GM10266 (cell line): Measurements from ENCODE around the gene CACNA1G.

Experiments
- DNase-seq: peaks from one replicate; pipeline ENCODE4 v3.0.0; 2012; ENCODE audit errors: extremely low spot score
- TF ChIP-seq, protein P1 (sequence below): IDR thresholded peaks from 2 replicates; pipeline ENCODE4 v1.5.1; 2012; ENCODE audit warnings: mild to moderate bottlenecking, low read depth; ENCODE audit not compliant: control insufficient read depth, insufficient read depth; ENCODE audit errors: missing control alignments

The CACNA1G gene

DNA sequence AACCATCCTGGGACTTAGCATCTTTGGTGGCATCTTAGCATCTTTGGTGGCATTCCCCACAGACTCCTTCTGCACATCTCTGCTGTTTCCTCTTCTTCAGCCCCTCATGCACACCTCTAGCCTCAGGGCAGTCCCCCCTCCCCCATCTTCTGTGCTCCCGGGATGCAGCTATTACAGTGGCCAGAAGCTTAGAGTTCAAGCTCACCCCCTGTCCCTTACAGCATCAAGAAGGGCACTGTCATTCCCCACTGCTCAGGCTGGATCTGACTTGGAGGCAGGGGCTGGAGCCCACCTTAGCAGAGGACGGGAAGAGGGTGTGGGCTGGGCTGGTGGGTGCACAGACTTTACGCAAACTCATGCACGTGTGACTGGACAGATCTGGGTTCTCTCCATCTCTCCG lies 27.3 kb upstream of the CACNA1G start:
- TF ChIP-seq, protein P1, sequence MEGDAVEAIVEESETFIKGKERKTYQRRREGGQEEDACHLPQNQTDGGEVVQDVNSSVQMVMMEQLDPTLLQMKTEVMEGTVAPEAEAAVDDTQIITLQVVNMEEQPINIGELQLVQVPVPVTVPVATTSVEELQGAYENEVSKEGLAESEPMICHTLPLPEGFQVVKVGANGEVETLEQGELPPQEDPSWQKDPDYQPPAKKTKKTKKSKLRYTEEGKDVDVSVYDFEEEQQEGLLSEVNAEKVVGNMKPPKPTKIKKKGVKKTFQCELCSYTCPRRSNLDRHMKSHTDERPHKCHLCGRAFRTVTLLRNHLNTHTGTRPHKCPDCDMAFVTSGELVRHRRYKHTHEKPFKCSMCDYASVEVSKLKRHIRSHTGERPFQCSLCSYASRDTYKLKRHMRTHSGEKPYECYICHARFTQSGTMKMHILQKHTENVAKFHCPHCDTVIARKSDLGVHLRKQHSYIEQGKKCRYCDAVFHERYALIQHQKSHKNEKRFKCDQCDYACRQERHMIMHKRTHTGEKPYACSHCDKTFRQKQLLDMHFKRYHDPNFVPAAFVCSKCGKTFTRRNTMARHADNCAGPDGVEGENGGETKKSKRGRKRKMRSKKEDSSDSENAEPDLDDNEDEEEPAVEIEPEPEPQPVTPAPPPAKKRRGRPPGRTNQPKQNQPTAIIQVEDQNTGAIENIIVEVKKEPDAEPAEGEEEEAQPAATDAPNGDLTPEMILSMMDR, result no peak
- DNase-seq, result no peak

DNA sequence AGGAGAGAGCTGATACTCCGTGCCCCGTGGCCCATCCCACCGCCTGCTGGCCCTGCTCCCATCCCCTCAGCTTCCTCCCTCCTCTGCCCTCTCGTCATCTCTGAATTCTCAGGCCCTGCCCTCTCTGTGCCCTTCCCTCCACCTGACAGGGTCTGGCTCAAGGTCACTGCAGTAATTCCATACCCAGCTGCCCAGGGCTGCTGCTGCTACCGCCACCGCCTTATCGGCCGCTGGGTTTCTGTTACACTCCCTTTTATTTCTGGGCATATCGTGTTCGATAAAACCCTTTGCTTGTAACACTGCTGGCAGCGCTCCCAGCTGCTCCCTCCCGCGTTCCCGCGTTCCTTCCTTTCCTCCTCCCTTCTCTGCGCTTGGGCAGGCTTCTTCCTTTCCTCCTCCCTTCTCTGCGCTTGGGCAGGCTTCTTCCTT lies 26.8 kb upstream of the CACNA1G start:
- TF ChIP-seq, protein P1, result no peak
- no peak for DNase-seq

DNA sequence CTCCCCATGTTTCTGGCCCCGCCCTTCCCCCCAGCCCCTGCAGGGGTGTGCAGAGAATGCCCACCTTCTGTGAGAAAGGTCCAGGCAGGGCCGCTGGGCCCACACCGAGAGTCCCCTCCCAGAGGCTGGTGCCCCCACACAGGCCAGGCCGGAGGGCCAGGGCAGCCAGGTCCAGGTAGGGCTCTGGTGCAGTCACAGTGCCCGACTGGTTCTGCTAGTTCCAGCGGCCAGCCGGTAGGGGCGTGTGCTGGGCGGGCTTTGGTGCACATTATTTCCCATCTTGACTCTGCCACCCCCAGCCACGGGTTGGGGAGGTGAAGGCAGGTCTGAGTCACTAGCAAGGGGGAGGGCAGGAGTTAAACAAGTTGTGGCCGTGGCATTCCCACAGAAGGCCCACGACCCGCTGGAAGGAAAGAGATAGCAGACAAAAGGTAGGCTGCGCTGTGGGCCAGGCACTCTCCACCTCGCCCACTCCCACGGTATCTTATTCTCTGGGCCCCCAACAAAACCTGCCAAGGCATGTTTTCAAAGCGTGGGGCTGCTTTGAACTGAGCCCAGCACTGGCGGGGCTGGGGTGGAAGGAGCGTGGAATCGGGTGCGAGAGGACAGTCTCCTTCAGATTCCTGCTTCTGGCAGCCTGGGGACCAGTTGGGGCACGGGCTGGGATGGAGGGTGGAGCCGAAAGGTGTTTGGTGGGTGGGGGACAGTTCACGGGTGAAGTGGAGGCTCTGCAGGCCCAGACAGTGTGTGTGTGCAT lies 26.1 kb upstream of the CACNA1G start:
- TF ChIP-seq, protein P1, result no peak
- DNase-seq, result no peak

DNA sequence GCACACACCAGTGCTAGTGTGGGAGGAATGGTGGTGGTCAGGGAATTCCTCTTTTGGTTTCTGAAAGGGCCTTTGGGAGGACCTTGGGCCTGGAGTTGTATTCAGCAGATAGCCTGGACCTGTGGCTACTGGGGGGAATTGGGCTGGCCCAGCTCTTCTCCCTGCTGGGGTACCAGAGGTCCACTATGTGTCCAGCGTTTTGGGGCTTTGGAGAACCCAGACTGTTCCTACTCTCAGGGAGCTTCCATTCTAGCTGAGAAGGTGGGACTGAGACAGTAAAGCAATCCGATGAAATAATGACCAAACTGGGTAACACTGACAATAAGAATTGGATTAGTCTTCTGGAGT lies 25.6 kb upstream of the CACNA1G start:
- TF ChIP-seq, protein P1, result no peak
- DNase-seq, result no peak

DNA sequence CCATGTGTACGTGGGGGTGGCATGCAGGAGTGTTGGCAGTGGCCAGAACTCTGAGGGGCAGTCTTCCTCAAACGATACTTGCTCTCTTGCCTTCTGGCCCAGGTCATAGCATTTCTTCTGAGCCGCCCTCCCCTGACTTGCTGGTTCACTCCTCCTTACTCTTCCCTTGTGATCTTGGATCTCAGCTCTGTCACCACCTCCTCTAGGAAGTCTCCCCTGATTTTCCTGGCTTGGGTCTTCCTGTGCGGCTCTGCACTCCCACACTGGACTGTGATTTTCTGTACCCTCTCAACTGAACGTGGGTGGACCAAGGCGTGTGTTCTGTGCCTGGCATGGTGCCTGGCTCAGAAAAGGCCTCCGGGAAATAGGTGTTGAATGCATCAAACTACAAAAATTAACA lies 25.1 kb upstream of the CACNA1G start:
- TF ChIP-seq, protein P1, result no peak
- no peak for DNase-seq

DNA sequence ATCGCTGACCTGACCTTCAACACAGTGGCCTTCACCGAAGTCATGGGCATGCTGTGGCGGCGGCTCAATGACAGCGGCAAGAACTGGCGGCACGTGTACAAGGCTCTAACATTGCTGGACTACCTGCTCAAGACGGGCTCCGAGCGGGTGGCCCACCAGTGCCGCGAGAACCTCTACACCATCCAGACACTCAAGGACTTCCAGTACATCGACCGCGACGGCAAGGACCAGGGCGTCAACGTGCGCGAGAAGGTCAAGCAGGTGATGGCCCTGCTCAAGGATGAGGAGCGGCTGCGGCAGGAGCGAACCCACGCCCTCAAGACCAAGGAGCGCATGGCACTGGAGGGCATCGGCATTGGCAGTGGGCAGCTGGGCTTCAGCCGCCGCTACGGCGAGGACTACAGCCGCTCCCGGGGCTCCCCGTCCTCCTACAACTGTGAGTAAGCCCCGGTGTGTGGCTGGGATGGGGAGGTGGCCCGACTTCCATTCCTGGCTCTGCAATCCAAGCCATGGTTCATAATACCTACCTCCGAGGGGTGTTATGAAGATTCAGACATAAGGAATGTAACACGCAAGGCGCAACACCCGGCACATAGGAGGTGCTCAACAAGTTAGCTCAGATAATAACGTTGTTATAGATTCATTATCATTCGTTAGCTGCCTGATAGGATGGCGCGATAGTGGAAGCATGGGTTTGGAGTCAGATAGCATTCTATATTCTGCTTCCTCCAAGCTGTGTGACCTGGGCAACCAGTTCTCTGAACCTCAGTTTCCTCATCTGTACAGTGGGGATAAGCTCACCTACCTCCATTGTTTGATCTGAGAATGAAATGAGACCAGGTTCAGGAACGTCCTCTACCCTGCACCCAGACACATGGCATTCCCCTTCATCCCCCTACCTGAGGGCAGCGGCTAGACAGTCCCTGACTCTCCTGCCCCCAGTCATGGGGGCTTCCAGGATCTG lies 23.6 kb upstream of the CACNA1G start:
- DNase-seq, result no peak
- TF ChIP-seq, protein P1, result no peak
